Activated naive CD4-positive, alpha-beta T cell treated with anti-CD3 and anti-CD28 coated beads, Interleukin-2, amount 10 ng/mL, durations not matched to agents 7 days and 5 days (primary cell): ENCODE measurements around the gene AUTS2.

Experiments
- CTCF ChIA-PET: fragments of 350-600 bp; sonication (Branson Sonifier 250); formaldehyde crosslinking; loops from one replicate; lab custom pipeline; 2021; ENCODE audit warnings: antibody characterized with exemption; lab: Charles Lee
- DNase-seq: peaks from one replicate; pipeline ENCODE4 v3.0.0-alpha.2; 2020
- H3K27ac Mint-ChIP-seq: one replicate; pipeline ENCODE4 v1.8.0; 2021; ENCODE audit warnings: mild to moderate bottlenecking, moderate library complexity, mixed read lengths
- H3K27me3 Mint-ChIP-seq: one replicate; pipeline ENCODE4 v1.8.0; 2021; ENCODE audit warnings: mild to moderate bottlenecking, mixed read lengths
- H3K36me3 Mint-ChIP-seq: one replicate; pipeline ENCODE4 v1.8.0; 2021; ENCODE audit warnings: mixed read lengths
- H3K4me1 Mint-ChIP-seq: one replicate; pipeline ENCODE4 v1.8.0; 2021; ENCODE audit warnings: mixed read lengths
- H3K4me3 Mint-ChIP-seq: one replicate; pipeline ENCODE4 v1.8.0; 2021; ENCODE audit warnings: mild to moderate bottlenecking, moderate library complexity, mixed read lengths
- H3K9me3 Mint-ChIP-seq: one replicate; pipeline ENCODE4 v1.8.0; 2021; ENCODE audit warnings: mixed read lengths

Gene AUTS2

GRCh38 chr7:70700055-70700940 is 1102.0 kb downstream of the AUTS2 start:
- Mint-ChIP-seq H3K4me1 (peaks cover 4% of the 10 kb centered on the region), H3K9me3 (no peaks in the 10 kb centered on the region), H3K27me3 (peaks cover 21% of the 10 kb centered on the region), H3K27ac (no peak overlapping the region), H3K36me3 (no peaks in the 10 kb centered on the region), H3K4me3 (no peak overlapping the region)
- CTCF ChIA-PET: no interaction called here
- DNase-seq: no peak

- Mint-ChIP-seq H3K27ac (no peak overlapping the region), H3K9me3 (no peaks in the 10 kb centered on the region), H3K27me3 (peaks cover 14% of the 10 kb centered on the region), H3K4me3 (no peak overlapping the region), H3K36me3 (no peaks in the 10 kb centered on the region), H3K4me1 (no peaks in the 10 kb centered on the region)
- no peak for DNase-seq
- CTCF ChIA-PET: no interaction called here
These were observed 1102.7 kb downstream of the AUTS2 start for GRCh38 chr7:70700941-70701425.

GRCh38 chr7:70701477-70701876 is 1103.2 kb downstream of the AUTS2 start:
- no peak overlapping the region for H3K27ac Mint-ChIP-seq
- DNase-seq: no peak
- no peaks in the 10 kb centered on the region for H3K9me3 Mint-ChIP-seq
- CTCF ChIA-PET: no interaction called here
- no peaks in the 10 kb centered on the region for H3K4me1 Mint-ChIP-seq
- peaks cover 9% of the 10 kb centered on the region for H3K27me3 Mint-ChIP-seq
- H3K36me3 Mint-ChIP-seq: no peaks in the 10 kb centered on the region
- no peak overlapping the region for H3K4me3 Mint-ChIP-seq

GRCh38 chr7:70701991-70702390 is 1103.7 kb downstream of the AUTS2 start:
- Mint-ChIP-seq H3K4me1 (no peaks in the 10 kb centered on the region), H3K27ac (no peak overlapping the region), H3K4me3 (no peak overlapping the region), H3K9me3 (no peaks in the 10 kb centered on the region), H3K27me3 (peaks cover 4% of the 10 kb centered on the region), H3K36me3 (no peaks in the 10 kb centered on the region)
- CTCF ChIA-PET: no interaction called here
- DNase-seq: no peak

- Mint-ChIP-seq H3K27ac (no peak overlapping the region), H3K9me3 (no peaks in the 10 kb centered on the region), H3K36me3 (no peaks in the 10 kb centered on the region), H3K4me1 (no peaks in the 10 kb centered on the region), H3K4me3 (no peak overlapping the region), H3K27me3 (no peaks in the 10 kb centered on the region)
- CTCF ChIA-PET: no interaction called here
- no peak for DNase-seq
These were observed 1105.5 kb downstream of the AUTS2 start for GRCh38 chr7:70703785-70704184.

- CTCF ChIA-PET: interaction anchor here (0.5 kb wide), 1 partner anchor 1214 kb away, joined by 3 read pairs; no protein-coding TSS in a partner anchor
- H3K9me3 Mint-ChIP-seq: no peaks in the 10 kb centered on the region
- no peak overlapping the region for H3K27ac Mint-ChIP-seq
These were observed 1106.6 kb downstream of the AUTS2 start for GRCh38 chr7:70704831-70705346.

GRCh38 chr7:70706204-70706603 is 1107.9 kb downstream of the AUTS2 start:
- CTCF ChIA-PET: no interaction called here
- Mint-ChIP-seq H3K27me3 (no peaks in the 10 kb centered on the region), H3K9me3 (no peaks in the 10 kb centered on the region), H3K4me3 (no peak overlapping the region), H3K4me1 (no peaks in the 10 kb centered on the region), H3K36me3 (no peaks in the 10 kb centered on the region), H3K27ac (no peak overlapping the region)
- no peak for DNase-seq

More at GRCh38 chr7:70704831-70705346, 1106.6 kb downstream of the AUTS2 start:
- Mint-ChIP-seq H3K4me3 (no peak overlapping the region), H3K36me3 (no peaks in the 10 kb centered on the region), H3K4me1 (no peaks in the 10 kb centered on the region), H3K27me3 (no peaks in the 10 kb centered on the region)
- no peak for DNase-seq

GRCh38 chr7:70706698-70707097 is 1108.4 kb downstream of the AUTS2 start:
- Mint-ChIP-seq H3K36me3 (no peaks in the 10 kb centered on the region), H3K27ac (no peak overlapping the region)

GRCh38 chr7:70707823-70708243 is 1109.6 kb downstream of the AUTS2 start:
- Mint-ChIP-seq H3K4me3 (no peak overlapping the region), H3K9me3 (no peaks in the 10 kb centered on the region), H3K27me3 (no peaks in the 10 kb centered on the region), H3K4me1 (no peaks in the 10 kb centered on the region), H3K27ac (no peak overlapping the region), H3K36me3 (no peaks in the 10 kb centered on the region)
- CTCF ChIA-PET: no interaction called here
- DNase-seq: no peak

More at GRCh38 chr7:70706698-70707097, 1108.4 kb downstream of the AUTS2 start:
- no peak for DNase-seq
- Mint-ChIP-seq H3K4me3 (no peak overlapping the region), H3K9me3 (no peaks in the 10 kb centered on the region), H3K4me1 (no peaks in the 10 kb centered on the region), H3K27me3 (no peaks in the 10 kb centered on the region)
- CTCF ChIA-PET: no interaction called here

GRCh38 chr7:70710011-70710480 is 1111.8 kb downstream of the AUTS2 start:
- Mint-ChIP-seq H3K4me3 (no peak overlapping the region), H3K9me3 (peaks cover 6% of the 10 kb centered on the region), H3K4me1 (no peaks in the 10 kb centered on the region), H3K36me3 (no peaks in the 10 kb centered on the region), H3K27ac (no peak overlapping the region), H3K27me3 (no peaks in the 10 kb centered on the region)
- CTCF ChIA-PET: no interaction called here
- DNase-seq: no peak

GRCh38 chr7:70710651-70711050 is 1112.4 kb downstream of the AUTS2 start:
- CTCF ChIA-PET: no interaction called here
- Mint-ChIP-seq H3K36me3 (no peaks in the 10 kb centered on the region), H3K27me3 (no peaks in the 10 kb centered on the region), H3K9me3 (peaks cover 6% of the 10 kb centered on the region), H3K27ac (no peak overlapping the region), H3K4me1 (no peaks in the 10 kb centered on the region), H3K4me3 (no peak overlapping the region)
- DNase-seq: no peak

GRCh38 chr7:70711452-70711851 is 1113.2 kb downstream of the AUTS2 start:
- H3K27me3 Mint-ChIP-seq: no peaks in the 10 kb centered on the region
- H3K4me1 Mint-ChIP-seq: no peaks in the 10 kb centered on the region
- H3K36me3 Mint-ChIP-seq: no peaks in the 10 kb centered on the region
- DNase-seq: no peak
- H3K9me3 Mint-ChIP-seq: peaks cover 6% of the 10 kb centered on the region
- H3K27ac Mint-ChIP-seq: no peak overlapping the region
- H3K4me3 Mint-ChIP-seq: no peak overlapping the region
- CTCF ChIA-PET: no interaction called here

- Mint-ChIP-seq H3K27me3 (no peaks in the 10 kb centered on the region), H3K36me3 (no peaks in the 10 kb centered on the region), H3K4me1 (no peaks in the 10 kb centered on the region), H3K9me3 (peaks cover 6% of the 10 kb centered on the region), H3K4me3 (no peak overlapping the region), H3K27ac (no peak overlapping the region)
- CTCF ChIA-PET: no interaction called here
- DNase-seq: no peak
These were observed 1114.7 kb downstream of the AUTS2 start for GRCh38 chr7:70712942-70713341.

GRCh38 chr7:70714506-70715038 is 1116.3 kb downstream of the AUTS2 start:
- Mint-ChIP-seq H3K27me3 (no peaks in the 10 kb centered on the region), H3K4me3 (no peak overlapping the region), H3K4me1 (no peaks in the 10 kb centered on the region), H3K27ac (no peak overlapping the region), H3K9me3 (peaks cover 6% of the 10 kb centered on the region), H3K36me3 (no peaks in the 10 kb centered on the region)
- no peak for DNase-seq
- CTCF ChIA-PET: no interaction called here
